K562 (cell line): ENCODE results near the gene NRCAM. TPM values are rescaled to one million over a fixed set of nuclear protein-coding genes. Genes with fewer than 3 reads are reported as not detected.
A peak's percentile ranks its signal among the peaks of the same experiment; 100 is the strongest.
"Not testable (repeated sequence)": the region's sequence is repeated elsewhere in the genome, so short reads cannot be mapped to it uniquely, and the experiment has no call there.

Experiments used
- ATAC-seq: fragments of 200-7000 bp; cut with Tn5 transposase; 3 replicates; pipeline ENCODE4 v1.9.1; 2020; ENCODE audit warnings: moderate library complexity
- BruUV-seq: library from RNA; stranded (reverse); fragments of 400-500 nt; replicated peaks from 2 replicates; lab custom pipeline; 2021; lab: Mats Ljungman, UMichigan
- CTCF ChIA-PET: fragments of 300-600 bp; formaldehyde crosslinking; extraction: SDS; loops from one replicate; lab custom pipeline; 2021; ENCODE audit warnings: low intra/inter-chr PET ratio; lab: Yijun Ruan, JAX
- POLR2A ChIA-PET: fragments of 300-600, 350-650 bp; sonication (Branson Sonifier 250); formaldehyde crosslinking; extraction: SDS; loops from one replicate; lab custom pipeline; 2021; ENCODE audit warnings: antibody characterized with exemption, inconsistent platforms; lab: Yijun Ruan, JAX
- DNase-seq, 4 experiments: peaks; one replicate each; pipeline versions ENCODE4 v3.0.0 to v3.0.0-alpha.2; 2011 to 2018; ENCODE audit warnings: low spot score in 3 of 4, mixed read lengths in 3 of 4; ENCODE audit errors: extremely low read depth in 1 of 4
- FAIRE-seq: peaks from 2 replicates; lab custom pipeline; 2011; peaks lifted over from hg19 to GRCh38; lab: Jason Lieb, UNC
- H2AFZ ChIP-seq: 2 replicates; pipeline ENCODE4 v1.6.0; 2011; ENCODE audit warnings: low read depth, low read length, control low read depth, inconsistent platforms
- H3K27ac ChIP-seq: fragments of 200-600 bp; 3 replicates; pipeline ENCODE4 v1.8.0; 2011; ENCODE audit warnings: low read depth, mild to moderate bottlenecking, control low read depth, inconsistent platforms, low read length, moderate library complexity, mixed read lengths; ENCODE audit errors: extremely low read depth
- H3K27me3 ChIP-seq, 2 experiments: fragments of 300-600 bp in 1 of 2; 2 replicates in 1 of 2; 3 replicates in 1 of 2; pipeline versions ENCODE4 v1.6.0 to v1.8.0; 2011; ENCODE audit warnings: inconsistent platforms in 2 of 2, low read length in 2 of 2, mild to moderate bottlenecking in 1 of 2, mixed read lengths in 1 of 2, moderate library complexity in 1 of 2; ENCODE audit not compliant: control insufficient read depth in 2 of 2, insufficient read depth in 2 of 2
- H3K36me3 ChIP-seq: fragments of 300-600 bp; 3 replicates; pipeline ENCODE4 v1.8.0; 2011; ENCODE audit warnings: mild to moderate bottlenecking, low read length, inconsistent platforms; ENCODE audit not compliant: control insufficient read depth, insufficient read depth
- H3K4me1 ChIP-seq, 2 experiments: fragments of 200-600 bp in 1 of 2; replicated peaks in 1 of 2; 2 replicates in 1 of 2; 3 replicates in 1 of 2; pipeline versions ENCODE4 v1.5.1 to v1.8.0; 2011; ENCODE audit warnings: inconsistent platforms in 2 of 2, low read length in 2 of 2, mild to moderate bottlenecking in 1 of 2, mixed read lengths in 1 of 2, moderate library complexity in 1 of 2; ENCODE audit not compliant: control insufficient read depth in 2 of 2, insufficient read depth in 2 of 2
- H3K4me2 ChIP-seq: 2 replicates; pipeline ENCODE4 v1.6.1; 2011; ENCODE audit warnings: low read length, control low read depth, inconsistent platforms, mixed read lengths; ENCODE audit not compliant: insufficient read depth
- H3K4me3 ChIP-seq: fragments of 200-600 bp; sonication (generic), shearing (Covaris generic); 2 replicates; pipeline ENCODE4 v1.5.1; 2016; ENCODE audit warnings: control low read depth, inconsistent platforms
- H3K79me2 ChIP-seq: fragments of 200-600 bp; 3 replicates; pipeline ENCODE4 v1.8.0; 2011; ENCODE audit warnings: low read length, inconsistent platforms; ENCODE audit not compliant: control insufficient read depth, insufficient read depth
- H3K9ac ChIP-seq, 2 experiments: 2 replicates each; pipeline versions ENCODE4 v1.6.0 to v1.6.1; 2011; ENCODE audit warnings: low read depth in 2 of 2, low read length in 2 of 2, control low read depth in 1 of 2, inconsistent platforms in 1 of 2, mild to moderate bottlenecking in 1 of 2, mixed read lengths in 1 of 2; ENCODE audit not compliant: insufficient read depth in 1 of 2
- H3K9me1 ChIP-seq: one replicate; pipeline ENCODE4 v1.6.0; 2011; ENCODE audit warnings: inconsistent platforms, mild to moderate bottlenecking, low read length, moderate library complexity; ENCODE audit not compliant: control insufficient read depth, insufficient read depth
- H3K9me3 ChIP-seq: replicated peaks from 2 replicates; pipeline ENCODE4 v1.5.1; 2011; ENCODE audit warnings: low read depth, low read length, inconsistent platforms; ENCODE audit not compliant: control insufficient read depth, insufficient read depth
- H4K20me1 ChIP-seq: replicated peaks from 2 replicates; pipeline ENCODE4 v1.6.1; 2011; ENCODE audit warnings: low read length, inconsistent platforms, mixed read lengths; ENCODE audit not compliant: control insufficient read depth, insufficient read depth
- BCOR ChIP-seq: fragments of 450-650 bp; IDR thresholded peaks from 2 replicates; pipeline ENCODE4 v1.6.1; 2016
- EP300 ChIP-seq: IDR thresholded peaks from 2 replicates; pipeline ENCODE4 v1.6.1; 2012; ENCODE audit warnings: low read length, improper control_type of control experiment
- ZNF146 ChIP-seq: IDR thresholded peaks from one replicate; pipeline ENCODE4 v1.6.1; 2018; ENCODE audit warnings: missing compliant biosample characterization; ENCODE audit not compliant: unreplicated experiment
- WGBS: fragments of 100-300 bp; shearing (Covaris generic); methylation state at CpG from one replicate; pipeline ENCODE4 v1.1.6; 2016; ENCODE audit warnings: low coverage, mixed read lengths; ENCODE audit not compliant: insufficient coverage; ENCODE audit errors: missing lambda C conversion rate; 5-methylcytosine and 5-hydroxymethylcytosine counted together
- in situ Hi-C: fragments of 300-500 bp; cut with MboI; formaldehyde crosslinking; loops from 4 replicates; pipeline ENCODE4 v1.15.0; 2018; ENCODE audit warnings: inconsistent platforms, mixed read lengths
- intact Hi-C: fragments of 100-400 bp; cut with micrococcal nuclease; formaldehyde crosslinking; loops from 2 replicates; pipeline ENCODE4 v1.14.2; 2022
- polyA plus RNA-seq, 8 experiments: library from polyadenylated mRNA; depleted of rRNA in 4 of 8; stranded (reverse) in 5 of 8; unstranded in 3 of 8; fragments of >200 nt; fragmentation: Nextera tagmentation in 2 of 8; fragmentation: Illumina TruSeq in 1 of 8; extraction: Ambion mirVana in 2 of 8; extraction: Trizol in 1 of 8; gene quantifications; 2 replicates each; pipeline versions ENCODE4 v1.2.1 to v1.2.3, GENCODE V29; 2011 to 2014; ENCODE audit warnings: inconsistent platforms in 1 of 8, missing spikeins in 1 of 8
- total RNA-seq, 7 experiments: library from RNA; depleted of rRNA in 6 of 7; stranded (reverse); fragments of >200 nt in 6 of 7; fragmentation: Illumina TruSeq in 2 of 7; extraction: Trizol in 2 of 7; gene quantifications; 2 replicates each; pipeline versions ENCODE4 v1.2.1 to v1.2.3, GENCODE V29; 2011 to 2021; ENCODE audit warnings: low replicate concordance in 1 of 7
- TF ChIP-seq, protein P1 (sequence below): fragments of 450-650 bp; IDR thresholded peaks from 2 replicates; pipeline ENCODE4 v1.6.1; 2016

The NRCAM gene
- total and polyA plus RNA-seq, 9 of the 15 experiments (the other 6 are each of a cell fraction or from before 2014, with no cell fraction given): 0.03 to 0.54 (median 0.12) TPM; not detected in 1

DNA sequence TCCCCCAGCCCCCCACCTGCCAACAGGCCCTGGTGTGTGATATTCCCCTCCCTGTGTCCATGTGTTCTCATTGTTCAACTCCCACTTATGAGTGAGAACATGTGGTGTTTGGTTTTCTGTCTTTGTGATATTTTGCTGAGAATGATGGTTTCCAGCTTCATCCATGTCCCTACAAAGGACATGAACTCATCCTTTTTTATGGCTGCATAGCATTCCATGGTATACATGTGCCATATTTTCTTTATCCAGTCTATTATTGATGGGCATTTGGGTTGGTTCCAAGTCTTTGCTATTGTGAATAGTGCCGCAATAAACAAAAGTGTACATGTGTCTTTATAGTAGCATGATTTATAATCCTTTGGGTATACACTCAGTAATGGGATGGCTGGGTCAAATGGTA, 183.3 kb downstream of the NRCAM start:
- H2AFZ ChIP-seq, H3K4me3 ChIP-seq, BruUV-seq, H3K27ac ChIP-seq, H3K9me3 ChIP-seq, H3K9ac ChIP-seq, intact Hi-C loops, H3K4me1 ChIP-seq, H3K79me2 ChIP-seq, FAIRE-seq, H3K4me2 ChIP-seq, H4K20me1 ChIP-seq, in situ Hi-C loops, H3K9me1 ChIP-seq, DNase-seq, CTCF ChIA-PET, H3K27me3 ChIP-seq, ATAC-seq, H3K36me3 ChIP-seq: not testable (repeated sequence)
- WGBS: 80% methylated on average over 1 of the region's 1 CpG
- TF ChIP-seq ZNF146 (CRISPR knock-in tag): peak; percentile 59
- TF ChIP-seq BCOR: 0 out of 2 replicates have a peak, but pooled peaks have one; percentile 12
- POLR2A ChIA-PET: interaction anchor here (1.4 kb wide), 1 partner anchor 9 kb away, joined by 4 read pairs; no protein-coding TSS in a partner anchor

- Histone ChIP-seq H3K4me3 (no peak overlapping the region), H3K9ac (no peak overlapping the region), H2AFZ (no peak overlapping the region; the same call in 1 of the 2 replicates), H3K4me2 (no peak overlapping the region), H3K9me3 (no peaks in the 10 kb centered on the region), H3K27me3 (peaks cover 0 to 3% of the 10 kb centered on the region in 2 experiments; a peak in 2 of 5 replicates), H3K36me3 (no peaks in the 10 kb centered on the region), H3K27ac (no peak overlapping the region), H4K20me1 (no peaks in the 10 kb centered on the region), H3K9me1 (no peaks in the 10 kb centered on the region), H3K79me2 (no peaks in the 10 kb centered on the region), H3K4me1 (no peaks in the 10 kb centered on the region)
- TF ChIP-seq, protein P1, sequence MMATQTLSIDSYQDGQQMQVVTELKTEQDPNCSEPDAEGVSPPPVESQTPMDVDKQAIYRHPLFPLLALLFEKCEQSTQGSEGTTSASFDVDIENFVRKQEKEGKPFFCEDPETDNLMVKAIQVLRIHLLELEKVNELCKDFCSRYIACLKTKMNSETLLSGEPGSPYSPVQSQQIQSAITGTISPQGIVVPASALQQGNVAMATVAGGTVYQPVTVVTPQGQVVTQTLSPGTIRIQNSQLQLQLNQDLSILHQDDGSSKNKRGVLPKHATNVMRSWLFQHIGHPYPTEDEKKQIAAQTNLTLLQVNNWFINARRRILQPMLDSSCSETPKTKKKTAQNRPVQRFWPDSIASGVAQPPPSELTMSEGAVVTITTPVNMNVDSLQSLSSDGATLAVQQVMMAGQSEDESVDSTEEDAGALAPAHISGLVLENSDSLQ: peak; percentile 23; the same call in 1 of the 2 replicates
- no peak for TF ChIP-seq EP300
- in situ Hi-C loops: no loop called here
- POLR2A ChIA-PET: no interaction called here
- intact Hi-C loops: no loop called here
- FAIRE-seq (no peak), ATAC-seq (no peak), DNase-seq (no peak)
- CTCF ChIA-PET: no interaction called here
- no TSS peak for BruUV-seq
- 31% methylated on average over 5 of the region's 5 CpGs for WGBS
Observed at GRCh38 chr7:108270385-108271015, 185.7 kb downstream of the NRCAM start.
